Neutrophil (primary cell): ENCODE data around the gene MTCH2.

Experiments used
- H3K27ac ChIP-seq: fragments of 200-600 bp; sonication (generic); 2 replicates; pipeline ENCODE4 v1.5.1; 2016; ENCODE audit warnings: mild to moderate bottlenecking, moderate library complexity
- H3K27me3 ChIP-seq: fragments of 200-600 bp; sonication (generic); 2 replicates; pipeline ENCODE4 v1.6.0; 2016; ENCODE audit warnings: mild to moderate bottlenecking
- H3K36me3 ChIP-seq: fragments of 200-600 bp; sonication (generic); 2 replicates; pipeline ENCODE4 v1.5.1; 2017
- H3K4me1 ChIP-seq, 2 experiments: fragments of 200-600 bp in 1 of 2; sonication (generic) in 1 of 2; 1 replicate in 1 of 2; 2 replicates in 1 of 2; pipeline versions ENCODE4 v1.5.1 to v1.6.1; 2013 to 2016; ENCODE audit warnings: low read depth in 1 of 2, low read length in 1 of 2, mild to moderate bottlenecking in 1 of 2, moderate library complexity in 1 of 2; ENCODE audit not compliant: control insufficient read depth in 1 of 2, insufficient read depth in 1 of 2
- H3K4me3 ChIP-seq, 2 experiments: fragments of 200-600 bp in 1 of 2; sonication (generic) in 1 of 2; 1 replicate in 1 of 2; 2 replicates in 1 of 2; pipeline ENCODE4 v1.5.1; 2013 to 2016; ENCODE audit warnings: low read depth in 1 of 2, low read length in 1 of 2, mild to moderate bottlenecking in 1 of 2, moderate library complexity in 1 of 2
- H3K9me3 ChIP-seq: fragments of 200-600 bp; sonication (generic); 2 replicates; pipeline ENCODE4 v1.5.1; 2016
- CTCF ChIP-seq: fragments of 200-600 bp; sonication (generic); IDR thresholded peaks from 2 replicates; pipeline ENCODE4 v1.5.1; 2016; ENCODE audit warnings: antibody characterized with exemption

MTCH2 gene

GRCh38 chr11:47589584-47589976 lies 52.8 kb downstream of the MTCH2 start:
- Histone ChIP-seq H3K4me1 (peaks cover 20 to 29% of the 10 kb centered on the region in 2 experiments), H3K36me3 (peaks cover 7% of the 10 kb centered on the region)

GRCh38 chr11:47589118-47589517 lies 53.2 kb downstream of the MTCH2 start:
- peaks cover 26% of the 10 kb centered on the region for H3K27me3 ChIP-seq
- H3K27ac ChIP-seq = no peak overlapping the region
- TF ChIP-seq CTCF = no peak
- H3K4me1 ChIP-seq = peaks cover 20 to 28% of the 10 kb centered on the region in 2 experiments
- peaks cover 11% of the 10 kb centered on the region for H3K36me3 ChIP-seq
- H3K4me3 ChIP-seq = no peak overlapping the region
- H3K9me3 ChIP-seq = no peaks in the 10 kb centered on the region

More at GRCh38 chr11:47589584-47589976, 52.8 kb downstream of the MTCH2 start:
- Histone ChIP-seq H3K4me3 (no peak overlapping the region), H3K27me3 (peaks cover 31% of the 10 kb centered on the region), H3K9me3 (no peaks in the 10 kb centered on the region), H3K27ac (no peak overlapping the region)
- no peak for TF ChIP-seq CTCF

GRCh38 chr11:47587723-47588326 lies 54.5 kb downstream of the MTCH2 start:
- Histone ChIP-seq H3K36me3 (peaks cover 24% of the 10 kb centered on the region), H3K4me3 (no peak overlapping the region), H3K27me3 (peaks cover 13% of the 10 kb centered on the region), H3K27ac (no peak overlapping the region), H3K4me1 (peaks cover 9 to 15% of the 10 kb centered on the region in 2 experiments), H3K9me3 (no peaks in the 10 kb centered on the region)
- TF ChIP-seq CTCF = no peak

- Histone ChIP-seq H3K4me1 (peaks cover 9 to 15% of the 10 kb centered on the region in 2 experiments), H3K27me3 (peaks cover 7% of the 10 kb centered on the region), H3K9me3 (no peaks in the 10 kb centered on the region), H3K36me3 (peaks cover 31% of the 10 kb centered on the region), H3K4me3 (no peak overlapping the region), H3K27ac (no peak overlapping the region)
- TF ChIP-seq CTCF = no peak
Measured at GRCh38 chr11:47587039-47587716, 55.2 kb downstream of the MTCH2 start.

GRCh38 chr11:47586098-47586855 lies 56.1 kb downstream of the MTCH2 start, which contains the start of gene FAM180B:
TSS of gene FAM180B (plus strand) at chr11:47586678. CDS start at chr11:47586769, 91 bp downstream.
- H3K27me3 ChIP-seq = no peaks in the 10 kb centered on the region
- H3K27ac ChIP-seq = no peak within 1 kb of the TSS
- peaks cover 40% of the 10 kb centered on the region for H3K36me3 ChIP-seq
- H3K4me1 ChIP-seq = peaks cover 5 to 7% of the 10 kb centered on the region in 2 experiments
- H3K9me3 ChIP-seq = no peaks in the 10 kb centered on the region
- no peak for TF ChIP-seq CTCF
- H3K4me3 ChIP-seq = no peak within 1 kb of the TSS
